NCI-H1694 (cell line): ENCODE results near the gene CYFIP1.

Experiments used
- DNase-seq: peaks from one replicate; lab custom pipeline; 2025; lab: John Stamatoyannopoulos, UW

CYFIP1 gene

DNA sequence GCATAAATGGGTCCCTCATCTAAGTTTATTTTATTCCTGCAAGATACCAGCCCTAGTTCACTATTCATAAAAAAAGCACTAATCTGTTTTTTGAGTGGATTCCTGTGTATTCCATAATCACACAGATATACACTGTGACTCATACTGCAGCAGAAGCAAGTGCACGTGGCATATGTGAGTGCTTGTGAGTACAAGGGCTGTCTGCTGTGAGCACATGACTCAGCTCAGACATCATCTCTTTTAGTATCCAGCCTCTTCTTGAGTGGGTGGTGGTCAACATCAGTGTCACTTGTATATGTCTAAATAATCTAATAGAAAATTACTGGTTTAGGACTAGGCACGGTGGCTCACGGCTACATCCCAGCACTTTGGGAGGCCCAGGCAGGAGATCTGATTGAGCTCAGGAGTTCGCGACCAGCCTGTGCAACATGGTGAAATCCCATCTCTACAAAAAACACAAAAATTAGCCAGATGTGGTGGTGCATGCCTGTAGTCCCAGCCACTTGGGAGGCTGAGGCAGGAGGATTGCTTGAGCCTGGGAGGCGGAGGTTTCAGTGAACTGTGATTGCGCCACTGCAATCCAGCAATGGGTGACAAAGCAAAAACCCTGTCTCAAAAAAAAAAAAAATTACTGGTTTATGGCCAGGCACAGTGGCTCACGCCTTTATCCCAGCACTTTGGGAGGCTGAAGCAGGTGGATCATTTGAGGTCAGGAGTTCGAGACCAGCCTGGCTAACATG is 91.9 kb downstream of the CYFIP1 start:
- no peak for DNase-seq

GRCh38 chr15:22887157-22887951 is 92.8 kb downstream of the CYFIP1 start:
- DNase-seq, result no peak

GRCh38 chr15:22885120-22885519 is 95.0 kb downstream of the CYFIP1 start:
- no peak for DNase-seq

DNA sequence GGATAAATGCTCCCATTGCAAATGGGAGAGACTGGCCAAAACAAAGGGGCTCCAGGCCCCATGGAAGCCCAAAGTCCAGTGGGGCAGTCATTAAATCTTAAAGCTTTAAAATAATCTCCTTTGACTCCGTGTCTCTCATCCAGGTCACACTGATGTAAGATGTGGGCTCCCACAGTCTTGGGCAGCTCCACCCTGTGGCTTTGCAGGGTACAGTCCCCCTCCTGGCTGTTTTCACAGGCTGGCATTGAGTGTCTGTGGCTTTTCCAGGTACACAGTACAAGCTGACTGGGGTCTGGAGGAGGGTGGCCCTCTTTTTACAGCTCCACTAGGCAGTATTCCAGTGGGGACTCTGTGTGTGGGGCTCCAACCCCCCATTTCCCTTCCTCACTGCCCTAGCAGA is 95.8 kb downstream of the CYFIP1 start:
- DNase-seq, result no peak

DNA sequence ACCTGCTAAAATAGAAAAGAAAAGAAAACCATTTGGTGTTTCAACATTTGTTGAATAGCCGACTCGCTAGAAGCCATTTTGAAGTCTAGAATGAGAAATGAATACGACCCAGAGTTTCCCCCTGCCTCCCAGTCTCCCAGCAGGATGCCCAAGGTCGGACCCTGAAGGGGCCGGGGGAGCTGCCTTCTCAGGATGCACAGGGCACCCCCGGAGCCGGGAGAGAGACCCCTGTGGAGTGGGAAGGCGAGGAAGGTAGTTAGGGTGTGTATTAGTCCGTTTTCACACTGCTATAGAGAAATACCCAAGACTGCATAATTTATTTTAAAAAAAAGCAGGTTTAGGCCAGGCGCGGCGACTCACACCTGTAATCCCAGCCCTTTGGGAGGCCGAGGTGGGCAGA is 97.0 kb downstream of the CYFIP1 start:
- DNase-seq, result no peak

DNA sequence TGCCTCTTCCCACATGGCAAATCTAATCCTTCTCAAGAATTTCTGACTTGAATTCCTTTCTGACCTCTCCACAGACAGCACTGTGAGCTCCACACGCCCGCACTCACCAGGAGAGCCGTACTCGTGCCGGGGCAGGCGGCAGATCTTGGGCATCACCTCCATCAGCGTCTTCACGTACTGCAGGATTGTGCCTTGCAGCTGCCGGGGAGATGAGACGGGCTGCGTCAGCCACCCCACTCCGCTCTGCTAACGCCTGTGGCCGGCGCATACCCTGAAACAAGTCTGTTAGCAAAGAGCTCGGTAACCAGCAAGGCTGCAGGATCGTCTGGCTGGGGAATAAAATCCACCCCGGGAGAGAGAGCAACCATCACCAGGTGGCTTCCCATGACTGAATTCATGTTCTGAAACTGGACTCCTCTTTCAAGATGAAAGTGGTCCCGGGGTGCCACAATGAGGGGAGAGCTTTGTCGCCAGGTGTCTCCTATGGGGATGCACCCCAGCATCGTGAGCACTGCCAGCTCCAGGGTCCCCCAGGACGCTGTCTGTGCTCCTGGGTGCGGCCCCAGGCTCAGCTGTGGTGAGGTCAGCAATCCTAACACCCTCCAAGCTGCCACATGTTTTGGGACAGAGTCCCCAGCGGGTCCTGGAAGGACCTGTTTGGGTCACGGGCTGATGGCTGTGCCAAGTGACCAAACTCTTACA is 98.3 kb downstream of the CYFIP1 start:
- no peak for DNase-seq

DNA sequence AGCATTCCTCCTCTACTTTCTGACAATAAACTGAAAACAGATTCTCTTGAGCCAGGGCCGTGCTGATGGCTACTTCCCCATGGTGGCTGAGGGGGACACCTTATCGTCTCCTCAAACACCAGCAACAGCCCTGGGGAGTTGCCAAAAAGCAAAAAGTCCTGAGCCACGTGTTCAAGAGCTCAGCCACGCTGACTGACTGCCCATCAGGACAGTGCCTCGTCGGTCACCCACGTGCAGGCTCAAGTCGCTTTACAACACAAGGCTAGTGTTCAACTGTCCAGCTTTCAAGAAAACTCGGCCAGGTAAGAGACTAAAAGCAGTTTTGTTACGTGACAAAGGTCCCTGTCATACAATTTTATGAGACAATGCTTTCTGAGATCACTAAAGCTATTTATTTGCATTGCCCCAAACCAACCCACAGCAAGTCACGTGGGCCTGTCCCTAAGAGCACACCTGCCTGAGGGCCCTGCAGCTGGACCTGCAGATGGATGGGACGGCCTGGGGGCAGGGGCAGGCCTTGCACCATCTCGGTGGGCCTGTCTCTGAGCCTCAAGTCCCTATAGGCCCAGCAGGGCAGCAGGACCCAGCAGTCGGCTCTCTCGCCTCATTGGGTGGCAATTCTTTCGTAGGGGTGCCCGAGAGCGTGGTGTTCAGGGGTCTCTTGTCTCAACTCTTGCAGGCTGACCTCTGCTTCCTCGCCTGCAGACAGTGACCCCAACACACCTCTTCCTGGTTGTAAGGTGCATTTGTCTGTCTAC is 99.0 kb downstream of the CYFIP1 start:
- DNase-seq, result no peak

DNA sequence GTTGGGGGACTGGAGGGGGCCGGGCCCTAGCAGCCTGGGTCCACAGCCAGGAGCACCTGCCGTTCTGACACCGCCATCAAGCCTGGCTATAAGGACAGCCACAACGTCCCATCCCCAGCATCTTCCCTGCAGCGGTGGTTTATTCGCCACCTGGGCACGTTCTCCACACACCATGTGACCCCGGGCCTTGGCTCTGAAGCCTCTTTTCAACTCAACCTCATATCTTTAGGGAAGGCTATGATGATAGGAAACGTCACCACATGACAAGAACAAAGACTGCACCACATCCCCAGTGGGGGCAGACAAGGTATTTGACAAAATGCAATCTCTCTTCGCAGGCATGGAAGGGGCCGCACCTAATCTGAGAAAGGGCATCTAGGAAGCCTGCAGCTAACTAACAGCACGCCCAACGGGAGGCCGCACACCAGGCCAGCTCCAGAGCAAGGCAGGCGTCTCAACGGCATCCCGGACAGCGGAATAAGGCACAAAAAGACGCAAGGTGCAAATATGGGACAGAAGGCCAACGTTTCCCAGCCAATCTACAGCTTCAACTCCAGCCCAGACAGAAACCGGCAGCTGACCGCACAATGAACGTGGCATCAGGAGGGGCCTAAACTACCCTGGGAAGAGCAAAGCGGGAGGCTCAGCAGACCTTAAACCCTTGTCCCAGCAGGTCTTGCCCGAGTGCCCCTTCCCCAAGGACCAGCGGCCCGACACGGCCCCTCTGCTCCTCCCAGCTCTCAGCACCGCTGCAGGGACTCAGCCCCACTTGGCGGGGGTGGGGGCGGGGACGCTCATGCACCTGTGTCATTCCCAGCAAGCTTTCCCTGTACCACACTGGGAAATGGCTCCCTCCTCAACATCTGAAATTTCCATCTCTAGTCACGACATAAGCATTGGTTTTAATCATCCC is 99.8 kb downstream of the CYFIP1 start:
- no peak for DNase-seq

DNA sequence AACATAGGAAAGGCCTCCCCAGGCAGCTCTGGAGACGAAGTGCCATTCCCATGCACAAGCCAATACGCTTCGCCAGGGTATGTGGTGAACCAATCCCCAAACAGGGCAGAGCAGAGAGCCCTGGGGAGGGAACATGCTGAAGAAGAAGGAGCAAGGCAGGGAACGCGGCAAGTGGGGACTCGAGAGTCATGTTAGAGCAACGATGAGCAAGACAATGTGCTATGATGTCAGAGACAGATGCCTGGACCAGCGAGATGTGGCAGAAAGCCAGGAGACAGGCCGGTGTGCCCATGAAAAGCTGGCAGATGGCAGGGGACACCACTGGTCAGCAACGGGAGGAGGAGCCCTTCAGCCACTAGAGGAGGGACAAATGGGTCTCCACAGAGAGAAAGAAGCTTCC is 102.1 kb downstream of the CYFIP1 start:
- DNase-seq, result no peak

GRCh38 chr15:22877607-22878006 is 102.6 kb downstream of the CYFIP1 start:
- no peak for DNase-seq

DNA sequence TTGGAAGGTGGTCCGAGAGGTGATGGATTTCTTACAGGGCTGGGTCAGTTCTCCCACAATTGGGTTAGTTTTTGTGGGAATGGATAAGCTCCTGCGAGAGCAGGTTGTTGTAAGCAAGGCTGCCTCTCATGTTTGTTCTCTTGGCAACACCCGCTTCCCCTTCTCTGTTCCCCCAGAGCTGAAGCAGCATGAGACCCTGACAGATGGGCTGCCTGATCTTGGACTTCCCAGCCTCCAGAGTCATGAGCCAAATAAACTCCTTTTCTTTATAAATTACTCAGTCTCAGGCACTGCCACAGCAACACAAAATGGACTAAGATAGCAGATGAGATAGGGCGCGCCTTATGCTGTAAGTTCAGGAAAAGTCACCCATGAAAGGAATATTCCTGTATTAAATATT is 103.1 kb downstream of the CYFIP1 start:
- no peak for DNase-seq

- no peak for DNase-seq
Observed at GRCh38 chr15:22874966-22875365, 105.2 kb downstream of the CYFIP1 start.

DNA sequence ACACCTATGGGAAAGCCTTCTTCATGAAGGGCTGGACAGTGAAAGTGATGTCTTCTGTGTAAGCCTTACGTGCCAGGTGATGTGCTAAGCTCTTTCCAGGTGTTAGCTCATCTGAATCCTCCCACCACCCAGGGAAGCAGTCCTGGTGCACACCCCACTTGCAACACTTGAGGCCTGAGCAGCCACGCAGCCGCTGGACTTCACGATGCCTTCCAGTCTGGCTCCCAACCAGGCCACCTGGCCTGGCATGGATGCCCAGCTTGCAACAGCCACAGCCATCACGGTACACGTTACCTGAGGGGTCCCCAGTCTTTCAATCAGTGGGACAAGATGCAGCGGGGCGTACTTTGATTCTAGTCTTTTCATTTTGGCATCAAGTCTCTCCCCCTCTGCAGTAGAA is 105.9 kb downstream of the CYFIP1 start:
- DNase-seq, result no peak

GRCh38 chr15:22873841-22874240 is 106.3 kb downstream of the CYFIP1 start:
- no peak for DNase-seq

DNA sequence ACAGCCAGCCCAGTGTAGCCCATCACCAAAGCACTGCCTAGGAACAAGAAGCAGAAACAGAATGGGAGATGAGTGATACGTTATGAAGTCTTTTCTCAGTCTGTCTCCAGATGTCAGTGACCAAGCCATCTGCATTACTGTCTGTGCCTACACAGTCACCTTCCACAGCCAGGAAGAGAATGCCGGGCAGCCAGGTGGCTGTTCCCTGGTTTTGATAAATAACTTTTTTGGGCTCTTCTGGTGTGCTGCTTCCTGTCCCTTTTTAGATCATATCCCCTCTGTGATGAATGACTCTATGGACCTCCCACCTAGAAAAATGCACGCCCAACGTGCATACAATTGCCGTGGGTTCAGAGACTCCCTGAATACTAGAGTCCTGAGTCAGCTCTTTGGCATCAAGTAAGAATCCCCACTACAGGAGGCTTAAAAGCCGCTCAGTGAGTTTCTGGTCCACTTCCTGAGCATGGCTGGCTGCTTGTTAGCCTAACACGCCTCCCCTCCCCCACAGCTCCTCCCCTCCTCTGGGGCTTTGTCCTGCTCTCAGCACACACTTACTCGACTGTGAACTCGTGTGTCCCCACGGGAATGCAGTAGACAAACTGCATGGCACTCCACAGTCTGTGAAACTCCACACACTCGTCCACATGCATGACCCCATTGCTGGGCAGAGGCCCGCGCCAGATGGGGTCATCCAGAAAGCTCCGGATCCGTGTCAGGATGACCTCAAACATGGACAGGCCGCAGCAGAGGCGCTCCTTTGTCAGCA is 107.0 kb downstream of the CYFIP1 start:
- DNase-seq, result no peak

GRCh38 chr15:22871481-22872086 is 108.6 kb downstream of the CYFIP1 start:
- DNase-seq, result no peak

DNA sequence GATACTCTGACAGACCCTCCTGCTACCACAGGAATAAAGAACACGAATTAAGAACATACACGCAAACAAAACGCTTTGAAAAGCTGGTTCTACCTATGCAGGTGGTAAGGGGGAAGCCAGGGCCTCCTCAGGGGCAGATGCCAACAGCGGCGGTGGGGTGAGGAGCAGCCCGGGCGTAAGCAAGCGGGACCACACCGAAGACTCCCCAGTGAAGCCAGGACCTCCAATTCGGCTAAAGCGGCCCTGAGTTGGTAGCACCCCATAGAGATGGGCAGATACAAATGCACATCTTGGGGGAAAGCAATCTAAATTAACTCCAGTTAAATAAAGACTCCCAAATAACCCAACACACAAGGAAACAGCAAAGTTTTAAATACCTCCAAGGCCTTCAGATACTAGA is 109.3 kb downstream of the CYFIP1 start:
- no peak for DNase-seq

DNA sequence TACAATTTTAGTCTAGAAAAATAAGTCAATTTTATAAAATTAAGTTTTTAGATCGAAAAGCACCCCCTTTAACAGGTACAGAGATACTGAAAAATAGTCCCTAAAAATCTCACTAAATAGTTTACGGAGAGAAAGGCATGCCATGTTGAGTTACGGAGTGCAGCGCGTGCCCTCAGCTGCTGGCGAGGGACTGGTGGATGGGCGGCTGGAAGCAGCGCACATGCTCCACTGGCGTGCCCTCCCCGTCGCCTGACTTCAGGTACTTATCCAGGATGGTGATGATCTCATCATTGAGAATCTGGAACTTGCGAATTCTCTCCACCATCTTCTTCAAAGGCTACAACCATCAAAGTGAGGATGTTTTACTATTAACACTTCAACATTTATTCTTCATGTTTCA is 110.3 kb downstream of the CYFIP1 start:
- no peak for DNase-seq

GRCh38 chr15:22868928-22869327 is 111.2 kb downstream of the CYFIP1 start:
- no peak for DNase-seq

DNA sequence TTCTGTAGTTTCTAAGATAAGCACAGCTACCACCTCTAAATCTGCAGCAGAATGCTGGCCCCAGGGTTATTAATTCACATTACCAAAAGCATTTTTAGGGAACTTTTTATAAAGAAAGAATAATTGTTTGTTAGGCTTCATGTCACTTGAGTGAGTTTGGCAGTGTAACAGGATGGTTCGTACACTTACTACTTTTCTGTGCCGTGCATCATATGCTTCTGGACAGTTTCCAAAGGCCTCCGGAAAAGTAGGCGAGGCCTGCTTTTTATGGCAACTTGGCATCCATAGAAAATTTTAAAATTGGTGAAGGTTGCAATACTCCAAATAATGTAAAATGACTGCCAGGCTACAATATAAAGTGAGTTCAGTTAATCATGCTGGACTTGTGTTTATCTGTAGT is 111.7 kb downstream of the CYFIP1 start:
- DNase-seq, result no peak
